ENCODE results near the gene CLDN10.

Gene CLDN10

DNA sequence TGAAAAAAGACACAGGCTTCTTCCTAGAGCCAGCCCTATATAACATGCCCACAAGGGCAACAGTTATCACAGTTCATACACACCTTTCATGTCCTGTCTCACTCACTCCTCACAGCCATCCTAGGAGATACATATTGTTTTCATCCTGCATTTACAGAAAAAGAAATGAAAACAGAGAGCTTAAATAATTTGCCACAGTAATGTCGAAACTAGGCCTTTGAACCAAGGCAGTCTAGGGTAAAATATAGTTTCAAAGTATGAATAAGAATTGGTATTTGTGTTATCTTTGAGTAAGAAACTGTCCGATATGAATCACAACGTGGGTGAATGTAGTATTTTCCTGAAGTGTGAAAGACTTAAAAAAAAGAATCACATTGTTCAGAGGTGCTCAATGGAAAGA is 26.8 kb downstream of the CLDN10 start:
- TF ChIP-seq, protein P1, sequence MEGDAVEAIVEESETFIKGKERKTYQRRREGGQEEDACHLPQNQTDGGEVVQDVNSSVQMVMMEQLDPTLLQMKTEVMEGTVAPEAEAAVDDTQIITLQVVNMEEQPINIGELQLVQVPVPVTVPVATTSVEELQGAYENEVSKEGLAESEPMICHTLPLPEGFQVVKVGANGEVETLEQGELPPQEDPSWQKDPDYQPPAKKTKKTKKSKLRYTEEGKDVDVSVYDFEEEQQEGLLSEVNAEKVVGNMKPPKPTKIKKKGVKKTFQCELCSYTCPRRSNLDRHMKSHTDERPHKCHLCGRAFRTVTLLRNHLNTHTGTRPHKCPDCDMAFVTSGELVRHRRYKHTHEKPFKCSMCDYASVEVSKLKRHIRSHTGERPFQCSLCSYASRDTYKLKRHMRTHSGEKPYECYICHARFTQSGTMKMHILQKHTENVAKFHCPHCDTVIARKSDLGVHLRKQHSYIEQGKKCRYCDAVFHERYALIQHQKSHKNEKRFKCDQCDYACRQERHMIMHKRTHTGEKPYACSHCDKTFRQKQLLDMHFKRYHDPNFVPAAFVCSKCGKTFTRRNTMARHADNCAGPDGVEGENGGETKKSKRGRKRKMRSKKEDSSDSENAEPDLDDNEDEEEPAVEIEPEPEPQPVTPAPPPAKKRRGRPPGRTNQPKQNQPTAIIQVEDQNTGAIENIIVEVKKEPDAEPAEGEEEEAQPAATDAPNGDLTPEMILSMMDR (IDR thresholded peaks at IDR 0.05; ENCODE audit: insufficient read depth, low read depth, low read length, missing control alignments) = no peak
- DNase-seq (ENCODE audit: low read depth) = peak; percentile 71
- H3K4me3 ChIP-seq (ENCODE audit: low read depth, low read length) = no peak overlapping the region

DNA sequence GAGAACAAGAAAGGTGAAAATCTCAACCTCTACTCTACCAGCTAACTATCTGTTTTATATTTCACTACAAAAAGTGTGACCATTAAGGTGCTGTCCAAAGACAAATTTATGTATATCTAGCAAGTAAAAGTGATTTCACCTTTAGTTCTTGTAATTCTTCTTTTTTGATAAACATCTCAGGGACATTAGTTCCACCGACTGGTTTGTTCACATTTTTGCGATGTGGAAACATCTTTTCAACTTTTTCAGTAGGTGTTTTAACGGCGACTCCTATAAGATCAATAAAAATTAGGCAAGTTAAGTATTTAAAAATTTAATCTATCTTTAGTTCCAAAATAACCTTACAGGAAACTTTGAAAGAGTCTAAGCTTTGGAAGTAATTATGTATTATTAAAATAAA is 33.3 kb downstream of the CLDN10 start:
- DNase-seq (ENCODE audit: low read depth) = no peak
- TF ChIP-seq, protein P1 (IDR thresholded peaks at IDR 0.05; ENCODE audit: insufficient read depth, low read depth, low read length, missing control alignments) = no peak
- H3K4me3 ChIP-seq (ENCODE audit: low read depth, low read length) = no peak overlapping the region

DNA sequence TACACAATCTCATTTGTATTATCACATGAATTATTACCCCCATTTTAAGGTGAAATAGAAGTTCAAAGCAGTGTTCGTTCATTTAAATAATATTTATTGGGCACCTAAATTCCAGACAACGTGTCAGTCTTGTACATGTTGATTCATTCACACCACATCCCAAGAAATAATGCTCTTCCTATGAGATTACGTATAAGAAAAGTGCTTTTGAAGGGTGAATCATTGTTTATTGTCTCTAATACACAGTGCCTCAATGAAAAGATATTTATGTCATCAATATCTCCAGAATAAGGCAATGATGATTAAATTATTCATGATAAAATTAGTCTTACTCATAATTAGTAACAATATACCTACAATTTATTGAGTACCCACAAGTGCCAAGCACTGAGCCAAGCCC is 35.6 kb downstream of the CLDN10 start:
- TF ChIP-seq, protein P1 (IDR thresholded peaks at IDR 0.05; ENCODE audit: insufficient read depth, low read depth, low read length, missing control alignments) = no peak
- DNase-seq (ENCODE audit: low read depth) = no peak
- no peak overlapping the region for H3K4me3 ChIP-seq (ENCODE audit: low read depth, low read length)

DNA sequence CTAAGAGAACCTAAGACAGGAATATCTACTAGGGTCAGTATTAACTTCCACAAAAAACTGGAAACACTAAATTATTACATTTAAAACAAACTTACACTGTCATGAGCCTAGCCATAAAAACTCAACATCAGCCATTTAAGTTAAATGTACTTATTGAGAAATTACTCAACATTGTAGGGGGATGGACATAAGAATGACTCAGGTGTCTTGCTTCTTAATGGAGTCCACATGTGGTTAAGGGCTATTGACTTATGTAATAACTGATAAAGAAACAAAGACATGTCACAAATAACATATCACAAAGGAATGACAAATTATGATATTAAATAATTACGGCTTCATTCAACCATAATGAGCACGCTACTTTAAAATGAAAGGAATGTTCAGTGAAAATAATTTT is 36.2 kb downstream of the CLDN10 start:
- H3K4me3 ChIP-seq (ENCODE audit: low read depth, low read length) = no peak overlapping the region
- no peak for DNase-seq (ENCODE audit: low read depth)
- TF ChIP-seq, protein P1 (IDR thresholded peaks at IDR 0.05; ENCODE audit: insufficient read depth, low read depth, low read length, missing control alignments) = no peak

DNA sequence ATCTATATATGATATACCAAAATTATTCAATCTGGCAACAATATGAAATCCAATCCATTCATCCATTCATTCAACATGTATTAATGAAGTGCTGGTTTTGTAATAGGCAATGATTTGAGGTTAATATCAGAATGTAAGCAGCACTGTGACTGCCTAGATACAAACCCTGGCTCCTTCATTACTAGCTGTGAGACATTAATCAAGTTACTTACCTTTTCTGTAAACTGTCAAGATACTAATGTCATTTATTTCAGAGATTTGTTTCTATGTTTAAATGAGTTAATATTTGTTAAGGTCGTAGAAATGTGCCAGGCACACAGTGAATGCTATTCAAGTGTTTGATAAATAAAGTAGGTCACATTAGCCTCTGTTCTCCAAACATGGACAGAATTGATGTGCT is 40.9 kb downstream of the CLDN10 start:
- DNase-seq (ENCODE audit: low read depth) = no peak
- TF ChIP-seq, protein P1 (IDR thresholded peaks at IDR 0.05; ENCODE audit: insufficient read depth, low read depth, low read length, missing control alignments) = no peak
- no peak overlapping the region for H3K4me3 ChIP-seq (ENCODE audit: low read depth, low read length)

DNA sequence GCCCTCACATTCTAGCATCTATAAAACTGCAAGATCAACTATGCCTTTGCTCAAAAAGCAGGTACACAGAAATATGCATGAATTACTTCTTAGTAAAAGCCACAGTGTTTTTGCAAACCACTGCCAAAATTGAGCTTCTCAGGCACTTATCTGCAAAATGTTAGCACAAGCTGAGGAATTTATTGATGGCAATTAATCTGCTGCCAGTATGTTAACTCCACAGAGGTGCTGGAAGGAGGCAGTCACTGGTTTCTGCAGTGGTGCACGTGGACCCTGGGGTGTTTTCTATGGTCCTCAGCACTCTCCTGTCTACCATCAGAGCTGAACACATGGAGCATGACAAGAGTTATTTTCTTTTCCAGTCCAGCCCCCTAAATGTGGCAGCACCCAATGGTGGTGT is 44.2 kb downstream of the CLDN10 start:
- TF ChIP-seq, protein P1 (IDR thresholded peaks at IDR 0.05; ENCODE audit: insufficient read depth, low read depth, low read length, missing control alignments) = no peak
- DNase-seq (ENCODE audit: low read depth) = no peak
- H3K4me3 ChIP-seq (ENCODE audit: low read depth, low read length) = no peak overlapping the region

DNA sequence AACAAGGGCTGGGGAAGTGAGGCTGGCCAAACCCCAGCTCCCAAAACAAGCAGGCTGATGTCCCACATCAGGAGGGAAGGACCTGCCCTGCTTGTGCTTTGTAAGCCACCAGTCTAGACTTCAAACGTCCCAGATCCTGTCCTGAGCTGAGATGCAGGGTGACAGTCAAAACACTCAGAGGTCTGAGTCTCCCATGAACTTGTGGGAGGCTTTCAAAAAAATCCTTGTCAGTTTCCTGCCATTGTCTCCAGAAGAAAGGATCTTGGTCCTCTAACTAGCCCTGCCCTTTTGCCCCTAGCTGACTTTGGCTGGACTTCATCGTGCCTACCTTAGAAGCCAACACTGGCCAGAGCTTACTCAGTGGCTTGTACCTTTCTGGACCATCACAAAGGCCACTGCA is 48.7 kb downstream of the CLDN10 start:
- no peak overlapping the region for H3K4me3 ChIP-seq (ENCODE audit: low read depth, low read length)
- no peak for DNase-seq (ENCODE audit: low read depth)
- TF ChIP-seq, protein P1 (IDR thresholded peaks at IDR 0.05; ENCODE audit: insufficient read depth, low read depth, low read length, missing control alignments) = no peak

Measured in GM12865 (cell line).